Fibroblast of mammary gland (primary cell): ENCODE measurements around the gene DNTTIP2.
A peak's percentile ranks its signal among the peaks of the same experiment; 100 is the strongest.
"Not testable (repeated sequence)": the region's sequence is repeated elsewhere in the genome, so short reads cannot be mapped to it uniquely, and the experiment has no call there.

Experiments
- DNase-seq: peaks from one replicate; pipeline ENCODE4 v3.0.0-alpha.2; 2010; ENCODE audit warnings: low read depth
- H3K4me3 ChIP-seq: 2 replicates; pipeline ENCODE4 v1.5.1; 2011; ENCODE audit warnings: low read depth, mild to moderate bottlenecking, low read length, moderate library complexity; ENCODE audit not compliant: control insufficient read depth
- TF ChIP-seq, protein P1 (sequence below): conservative IDR thresholded peaks from 2 replicates; pipeline ENCODE4 v1.5.1; 2011; ENCODE audit warnings: low read depth, low read length, inconsistent platforms; ENCODE audit not compliant: control insufficient read depth, insufficient read depth

DNTTIP2 gene

DNA sequence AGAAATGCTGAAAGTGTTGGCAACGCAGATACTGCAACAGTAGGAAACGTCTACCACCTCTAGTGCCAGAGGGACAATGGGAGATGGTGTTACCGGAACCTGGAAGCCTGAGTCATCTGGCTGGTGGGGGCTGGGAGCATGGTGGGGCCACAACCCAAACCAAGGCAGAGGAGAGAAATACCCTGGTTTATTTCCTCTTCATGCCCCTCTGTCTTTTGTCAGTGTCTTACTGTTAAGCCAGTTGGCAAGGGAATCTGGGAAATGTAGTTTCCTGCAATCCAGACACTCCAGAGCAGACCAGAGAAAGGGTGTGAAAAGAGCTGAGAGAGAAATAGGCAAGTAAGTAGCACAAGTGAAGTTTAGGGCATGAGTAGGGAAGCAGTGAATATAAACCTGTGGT, 14.8 kb downstream of the DNTTIP2 start:
- TF ChIP-seq, protein P1, sequence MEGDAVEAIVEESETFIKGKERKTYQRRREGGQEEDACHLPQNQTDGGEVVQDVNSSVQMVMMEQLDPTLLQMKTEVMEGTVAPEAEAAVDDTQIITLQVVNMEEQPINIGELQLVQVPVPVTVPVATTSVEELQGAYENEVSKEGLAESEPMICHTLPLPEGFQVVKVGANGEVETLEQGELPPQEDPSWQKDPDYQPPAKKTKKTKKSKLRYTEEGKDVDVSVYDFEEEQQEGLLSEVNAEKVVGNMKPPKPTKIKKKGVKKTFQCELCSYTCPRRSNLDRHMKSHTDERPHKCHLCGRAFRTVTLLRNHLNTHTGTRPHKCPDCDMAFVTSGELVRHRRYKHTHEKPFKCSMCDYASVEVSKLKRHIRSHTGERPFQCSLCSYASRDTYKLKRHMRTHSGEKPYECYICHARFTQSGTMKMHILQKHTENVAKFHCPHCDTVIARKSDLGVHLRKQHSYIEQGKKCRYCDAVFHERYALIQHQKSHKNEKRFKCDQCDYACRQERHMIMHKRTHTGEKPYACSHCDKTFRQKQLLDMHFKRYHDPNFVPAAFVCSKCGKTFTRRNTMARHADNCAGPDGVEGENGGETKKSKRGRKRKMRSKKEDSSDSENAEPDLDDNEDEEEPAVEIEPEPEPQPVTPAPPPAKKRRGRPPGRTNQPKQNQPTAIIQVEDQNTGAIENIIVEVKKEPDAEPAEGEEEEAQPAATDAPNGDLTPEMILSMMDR = no peak
- no peak overlapping the region for H3K4me3 ChIP-seq
- DNase-seq = no peak

DNA sequence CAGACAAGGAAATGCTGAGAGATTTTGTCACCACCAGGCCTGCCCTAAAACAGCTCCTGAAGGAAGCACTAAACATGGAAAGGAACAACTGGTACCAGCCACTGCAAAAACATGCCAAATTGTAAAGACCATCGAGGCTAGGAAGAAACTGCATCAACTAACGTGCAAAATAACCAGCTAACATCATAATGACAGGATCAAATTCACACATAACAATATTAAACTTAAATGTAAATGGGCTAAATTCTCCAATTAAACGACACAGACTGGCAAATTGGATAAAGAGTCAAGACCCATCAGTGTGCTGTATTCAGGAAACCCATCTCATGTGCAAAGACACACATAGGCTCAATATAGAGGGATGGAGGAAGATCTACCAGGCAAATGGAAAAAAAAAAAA, 21.4 kb downstream of the DNTTIP2 start:
- DNase-seq, H3K4me3 ChIP-seq: not testable (repeated sequence)

DNA sequence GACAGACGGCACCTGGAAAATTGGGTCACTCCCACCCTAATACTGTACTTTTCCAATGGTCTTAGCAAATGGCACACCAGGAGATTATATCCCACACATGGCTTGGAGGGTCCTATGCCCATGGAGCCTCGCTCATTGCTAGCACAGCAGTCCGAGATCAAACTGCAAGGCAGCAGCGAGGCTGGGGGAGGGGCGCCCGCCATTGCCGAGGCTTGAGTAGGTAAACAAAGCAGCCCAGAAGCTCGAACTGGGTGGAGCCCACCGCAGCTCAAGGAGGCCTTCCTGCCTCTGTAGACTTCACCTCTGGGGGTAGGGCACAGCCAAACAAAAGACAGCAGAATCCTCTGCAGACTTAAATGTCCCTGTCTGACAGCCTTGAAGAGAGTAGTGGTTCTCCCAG, 23.0 kb downstream of the DNTTIP2 start:
- DNase-seq, H3K4me3 ChIP-seq: not testable (repeated sequence)

DNA sequence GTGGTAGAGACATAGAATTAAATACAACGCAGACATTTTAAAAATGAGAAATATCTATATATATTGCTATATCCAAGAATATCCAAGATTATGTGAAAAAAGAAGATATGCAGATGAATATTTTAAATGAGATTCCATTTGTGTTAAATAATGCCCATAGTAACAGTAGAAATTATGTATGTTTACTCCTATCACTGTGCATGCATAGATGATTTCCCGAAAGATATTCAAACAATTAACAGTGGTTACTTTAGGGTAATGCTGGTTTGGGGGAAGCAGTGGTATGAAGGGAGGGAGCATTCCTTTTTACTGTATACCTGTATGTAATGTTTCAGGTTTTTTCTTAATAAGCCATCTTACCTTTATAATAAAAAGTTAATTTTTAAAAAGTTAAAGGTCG, 25.1 kb downstream of the DNTTIP2 start:
- no peak for DNase-seq
- H3K4me3 ChIP-seq = no peak overlapping the region
- TF ChIP-seq, protein P1 = no peak

DNA sequence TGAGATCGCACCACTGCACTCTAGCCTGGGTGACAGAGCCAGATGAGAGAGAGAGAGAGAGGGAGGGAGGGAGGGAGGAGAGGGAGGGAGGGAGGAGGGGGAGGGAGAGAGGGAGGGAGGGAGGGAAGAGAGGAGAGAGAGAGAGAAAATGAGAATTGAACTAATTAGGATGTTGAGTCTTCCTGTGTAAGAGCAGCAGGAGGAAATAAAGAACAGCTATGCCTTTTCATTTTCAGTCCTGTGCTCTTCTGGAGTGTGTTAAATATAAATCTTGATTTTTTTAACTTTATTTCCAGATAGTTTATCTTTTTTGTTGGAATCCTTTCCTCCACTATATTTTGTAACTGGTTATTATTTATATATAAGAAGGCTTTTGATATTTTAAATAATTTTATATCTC, 27.1 kb downstream of the DNTTIP2 start:
- TF ChIP-seq, protein P1 = no peak
- DNase-seq = no peak

DNA sequence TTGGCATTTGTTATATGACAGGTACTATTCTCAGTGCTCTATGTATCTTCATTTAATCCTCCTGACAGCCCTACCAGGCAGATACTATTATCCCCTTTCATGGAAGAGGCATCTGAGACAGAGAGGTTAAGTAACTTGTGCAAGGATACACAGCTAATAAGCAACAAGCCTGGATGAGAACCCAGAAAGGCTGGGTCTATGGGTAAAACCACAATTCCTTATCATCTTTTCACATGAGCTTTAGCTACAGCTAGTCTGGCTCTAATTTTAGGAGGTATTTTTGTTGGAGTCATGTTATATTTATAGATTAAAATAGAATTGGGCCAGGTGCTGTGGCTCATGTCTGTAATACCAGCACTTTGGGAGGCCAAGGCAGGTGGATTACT, 27.7 kb downstream of the DNTTIP2 start:
- TF ChIP-seq, protein P1 = no peak
- DNase-seq = no peak
- H3K4me3 ChIP-seq = no peak overlapping the region

More for the DNA sequence above, 27.1 kb downstream of the DNTTIP2 start:
- no peak overlapping the region for H3K4me3 ChIP-seq

DNA sequence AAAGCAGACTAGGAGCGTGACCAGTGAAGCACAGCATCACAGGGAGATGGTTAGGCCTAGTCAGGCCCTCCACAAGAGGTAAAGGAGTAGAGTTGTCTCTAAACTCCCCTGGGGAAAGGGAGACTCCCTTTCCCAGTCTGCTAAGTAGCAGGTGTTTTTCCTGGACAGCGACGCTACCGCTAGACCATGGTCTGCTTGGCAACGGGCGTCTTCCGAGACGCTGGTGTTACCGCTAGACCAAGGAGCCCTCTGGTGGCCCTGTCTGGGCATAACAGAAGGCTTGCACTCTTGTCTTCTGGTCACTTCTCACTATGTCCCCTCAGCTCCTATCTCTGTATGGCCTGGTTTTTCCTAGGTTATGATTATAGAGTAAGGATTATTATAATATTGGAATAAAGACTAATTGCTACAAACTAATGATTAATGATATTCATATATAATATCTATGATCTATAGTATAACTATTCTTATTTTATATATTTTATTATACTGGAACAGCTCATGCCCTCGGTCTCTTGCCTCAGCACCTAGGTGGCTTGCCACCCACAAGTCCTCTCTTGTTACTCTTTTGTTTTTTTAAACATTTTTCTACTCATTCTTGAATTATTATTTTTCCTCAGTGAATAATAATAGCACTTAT, 28.2 kb downstream of the DNTTIP2 start:
- TF ChIP-seq, protein P1 = peak; percentile 47
- peak; percentile 69 for DNase-seq

DNA sequence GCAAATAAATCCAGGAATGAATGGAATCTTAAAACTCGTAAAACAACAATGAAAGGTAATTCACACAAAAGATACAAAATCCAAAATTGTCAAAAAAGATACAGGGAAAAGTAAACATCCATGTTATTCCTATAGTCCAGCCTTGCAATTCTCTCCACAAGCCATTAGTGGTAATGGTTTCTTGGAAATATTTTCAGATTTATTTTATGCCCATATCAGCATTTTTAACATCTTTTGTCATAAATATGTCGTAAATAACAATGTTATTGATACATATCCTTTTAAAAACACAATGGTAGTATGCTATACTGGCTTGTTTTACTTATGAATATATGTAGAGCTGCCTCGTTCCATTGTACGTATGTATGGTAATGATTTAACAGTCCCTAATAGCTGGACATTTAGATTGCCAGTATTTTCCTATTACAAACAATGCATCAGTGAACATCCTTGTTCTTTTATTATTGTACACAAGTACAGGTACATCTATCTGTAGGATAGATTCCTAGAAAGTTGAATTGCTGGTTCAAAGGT, 30.6 kb downstream of the DNTTIP2 start:
- TF ChIP-seq, protein P1 = no peak
- peak overlapping the region; percentile 77 for H3K4me3 ChIP-seq
- no peak for DNase-seq

More for the DNA sequence above, 28.2 kb downstream of the DNTTIP2 start:
- H3K4me3 ChIP-seq = not testable (repeated sequence)
